Measurements from ENCODE around the gene TTC7B. TPM values are rescaled to one million over a fixed set of nuclear protein-coding genes. Genes with fewer than 3 reads are reported as not detected.

The TTC7B gene
- total RNA-seq, 1 experiment from 2014 or later, result 40.9 TPM

DNA sequence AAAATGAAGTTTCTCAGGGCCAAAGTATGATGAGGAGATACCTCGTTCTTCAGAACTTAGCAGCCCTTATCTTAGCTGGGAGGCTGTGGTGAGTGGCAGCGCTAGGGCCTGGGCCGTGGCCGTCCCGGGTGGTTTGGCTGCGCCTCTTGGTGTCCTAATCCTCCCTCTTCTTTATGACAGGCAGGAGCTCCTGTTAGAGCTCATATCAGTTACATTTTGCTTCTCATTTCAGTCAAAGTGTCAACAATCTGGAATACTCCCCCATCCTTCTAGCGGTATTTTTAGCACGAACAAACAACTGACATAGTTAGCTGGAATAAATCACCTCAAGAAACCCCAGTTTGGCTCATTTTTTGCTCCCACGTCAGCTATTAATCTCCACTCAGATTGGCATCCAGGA lies 188.8 kb downstream of the TTC7B start:
- intact Hi-C loops (cut with micrococcal nuclease; ENCODE audit: unreplicated experiment), result no loop called here
- no TSS peak for BruUV-seq (replicated peaks)
- DNase-seq (ENCODE audit: low read depth, low spot score) (no peak), ATAC-seq (no peak)
- ChIA-PET CTCF (no interaction called here), POLR2A (no interaction called here)
- TF ChIP-seq REST (IDR thresholded peaks at IDR 0.05; ENCODE audit: insufficient read depth in 1 of 2, low read depth in 2 of 2, low read length in 1 of 2), result no peak
- TF ChIP-seq, protein P1, sequence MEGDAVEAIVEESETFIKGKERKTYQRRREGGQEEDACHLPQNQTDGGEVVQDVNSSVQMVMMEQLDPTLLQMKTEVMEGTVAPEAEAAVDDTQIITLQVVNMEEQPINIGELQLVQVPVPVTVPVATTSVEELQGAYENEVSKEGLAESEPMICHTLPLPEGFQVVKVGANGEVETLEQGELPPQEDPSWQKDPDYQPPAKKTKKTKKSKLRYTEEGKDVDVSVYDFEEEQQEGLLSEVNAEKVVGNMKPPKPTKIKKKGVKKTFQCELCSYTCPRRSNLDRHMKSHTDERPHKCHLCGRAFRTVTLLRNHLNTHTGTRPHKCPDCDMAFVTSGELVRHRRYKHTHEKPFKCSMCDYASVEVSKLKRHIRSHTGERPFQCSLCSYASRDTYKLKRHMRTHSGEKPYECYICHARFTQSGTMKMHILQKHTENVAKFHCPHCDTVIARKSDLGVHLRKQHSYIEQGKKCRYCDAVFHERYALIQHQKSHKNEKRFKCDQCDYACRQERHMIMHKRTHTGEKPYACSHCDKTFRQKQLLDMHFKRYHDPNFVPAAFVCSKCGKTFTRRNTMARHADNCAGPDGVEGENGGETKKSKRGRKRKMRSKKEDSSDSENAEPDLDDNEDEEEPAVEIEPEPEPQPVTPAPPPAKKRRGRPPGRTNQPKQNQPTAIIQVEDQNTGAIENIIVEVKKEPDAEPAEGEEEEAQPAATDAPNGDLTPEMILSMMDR (IDR thresholded peaks at IDR 0.05), result no peak
- TF ChIP-seq TCF7L2 (IDR thresholded peaks at IDR 0.05; ENCODE audit: low read depth, low read length), result no peak
- TF ChIP-seq POLR2AphosphoS5 (IDR thresholded peaks at IDR 0.05; ENCODE audit: low read depth, low read length), result no peak
- no peak for TF ChIP-seq SIN3A (IDR thresholded peaks at IDR 0.05; ENCODE audit: borderline replicate concordance, insufficient read depth, low read depth, low read length)
- Histone ChIP-seq H3K4me1 (ENCODE audit: control insufficient read depth, insufficient read depth, low read length) (no peaks in the 10 kb centered on the region), H3K9me3 (ENCODE audit: control insufficient read depth, insufficient read depth, low read depth, low read length) (no peaks in the 10 kb centered on the region), H3K36me3 (ENCODE audit: control insufficient read depth, insufficient read depth, low read length) (no peaks in the 10 kb centered on the region), H3K27me3 (ENCODE audit: control insufficient read depth, insufficient read depth, low read length) (no peaks in the 10 kb centered on the region), H3K4me3 (ENCODE audit: low read depth in 2 of 2, low read length in 2 of 2) (no peak overlapping the region), H3K27ac (ENCODE audit: low read length) (no peak overlapping the region)
- in situ Hi-C loops (cut with HindIII; ENCODE audit: low pct_unique_long_range_greater_than_20kb, low sequenced_read_pairs), result no loop called here

DNA sequence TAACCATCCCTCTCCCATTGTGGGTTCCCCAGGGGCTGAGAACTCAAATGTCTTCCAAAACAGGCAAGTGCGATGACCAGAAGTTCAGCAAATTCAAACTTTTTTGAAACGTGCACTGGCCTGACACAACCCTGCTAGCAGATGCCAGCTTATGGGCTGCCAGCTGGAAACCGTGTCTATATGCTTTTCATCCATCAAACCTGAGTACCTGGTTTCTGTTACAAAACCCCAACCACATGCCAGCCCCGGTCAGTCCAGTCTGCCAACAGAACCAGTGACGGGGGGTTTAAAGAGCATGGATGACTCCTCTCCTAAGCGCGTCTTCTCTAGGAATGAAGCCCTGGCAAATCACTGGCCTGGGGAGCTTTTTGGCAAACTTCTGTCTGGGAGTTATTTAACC lies 189.7 kb downstream of the TTC7B start:
- ATAC-seq (no peak), DNase-seq (ENCODE audit: low read depth, low spot score) (no peak)
- intact Hi-C loops (cut with micrococcal nuclease; ENCODE audit: unreplicated experiment), result no loop called here
- Histone ChIP-seq H3K9me3 (ENCODE audit: control insufficient read depth, insufficient read depth, low read depth, low read length) (no peaks in the 10 kb centered on the region), H3K4me1 (ENCODE audit: control insufficient read depth, insufficient read depth, low read length) (no peaks in the 10 kb centered on the region), H3K27ac (ENCODE audit: low read length) (no peak overlapping the region), H3K27me3 (ENCODE audit: control insufficient read depth, insufficient read depth, low read length) (no peaks in the 10 kb centered on the region), H3K36me3 (ENCODE audit: control insufficient read depth, insufficient read depth, low read length) (no peaks in the 10 kb centered on the region), H3K4me3 (ENCODE audit: low read depth in 2 of 2, low read length in 2 of 2) (no peak overlapping the region)
- CTCF ChIA-PET, result no interaction called here
- TF ChIP-seq, protein P1 (IDR thresholded peaks at IDR 0.05), result no peak
- no peak for TF ChIP-seq REST (IDR thresholded peaks at IDR 0.05; ENCODE audit: insufficient read depth in 1 of 2, low read depth in 2 of 2, low read length in 1 of 2)
- TF ChIP-seq POLR2AphosphoS5 (IDR thresholded peaks at IDR 0.05; ENCODE audit: low read depth, low read length), result no peak
- TF ChIP-seq TCF7L2 (IDR thresholded peaks at IDR 0.05; ENCODE audit: low read depth, low read length), result no peak
- POLR2A ChIA-PET, result no interaction called here
- in situ Hi-C loops (cut with HindIII; ENCODE audit: low pct_unique_long_range_greater_than_20kb, low sequenced_read_pairs), result no loop called here
- BruUV-seq (replicated peaks), result no TSS peak
